GM10266 (cell line): ENCODE results near the gene TUBB3.

ENCODE experiments used
- DNase-seq: peaks from one replicate; pipeline ENCODE4 v3.0.0; 2012; ENCODE audit errors: extremely low spot score
- TF ChIP-seq, protein P1 (sequence below): IDR thresholded peaks from 2 replicates; pipeline ENCODE4 v1.5.1; 2012; ENCODE audit warnings: mild to moderate bottlenecking, low read depth; ENCODE audit not compliant: control insufficient read depth, insufficient read depth; ENCODE audit errors: missing control alignments

TUBB3 gene

DNA sequence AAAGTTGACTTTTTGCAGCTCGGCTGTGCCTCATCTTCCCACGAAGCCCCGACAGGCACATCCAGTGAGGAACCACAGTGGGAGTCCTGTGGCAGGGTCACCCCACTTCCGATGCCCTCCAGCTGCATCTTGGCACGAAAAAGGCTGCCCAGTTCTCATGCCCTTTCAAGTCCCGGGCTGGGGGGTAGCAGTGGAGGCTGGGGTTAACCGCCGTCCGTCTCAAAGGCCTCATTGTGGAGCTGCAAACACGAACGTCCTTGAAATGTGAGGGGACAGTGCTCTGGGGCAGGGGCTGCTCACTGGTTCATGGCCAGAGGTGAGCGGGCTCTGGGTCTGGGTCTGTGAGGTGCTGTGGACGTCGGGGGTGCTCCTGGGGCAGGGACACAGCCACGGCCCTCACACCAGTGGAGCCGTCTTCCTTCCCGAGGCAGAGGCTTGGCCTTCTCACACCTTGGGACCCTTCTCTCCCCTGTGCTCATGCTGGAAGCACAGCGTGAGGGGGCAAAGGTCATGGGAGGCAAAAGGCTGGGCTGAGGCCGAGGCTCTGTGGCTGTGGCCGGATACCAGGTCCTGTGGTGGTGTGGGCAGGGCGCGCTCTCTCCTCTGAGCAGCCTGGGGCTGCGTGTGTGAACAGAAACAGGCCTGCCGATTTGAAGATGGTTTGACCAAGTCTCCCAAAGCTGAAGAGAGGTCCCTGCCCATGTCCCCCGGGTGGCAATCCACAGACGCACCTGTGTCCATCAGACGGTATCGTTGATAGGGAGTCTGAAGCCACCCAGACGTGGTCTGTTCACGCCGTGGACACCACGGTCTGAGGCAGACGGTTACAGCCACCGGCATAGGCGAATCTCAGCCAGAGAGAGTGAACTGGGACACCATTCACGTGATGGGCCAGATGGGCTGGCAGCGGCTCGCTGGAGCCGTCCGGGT lies 7.6 kb upstream of the TUBB3 start:
- TF ChIP-seq, protein P1, sequence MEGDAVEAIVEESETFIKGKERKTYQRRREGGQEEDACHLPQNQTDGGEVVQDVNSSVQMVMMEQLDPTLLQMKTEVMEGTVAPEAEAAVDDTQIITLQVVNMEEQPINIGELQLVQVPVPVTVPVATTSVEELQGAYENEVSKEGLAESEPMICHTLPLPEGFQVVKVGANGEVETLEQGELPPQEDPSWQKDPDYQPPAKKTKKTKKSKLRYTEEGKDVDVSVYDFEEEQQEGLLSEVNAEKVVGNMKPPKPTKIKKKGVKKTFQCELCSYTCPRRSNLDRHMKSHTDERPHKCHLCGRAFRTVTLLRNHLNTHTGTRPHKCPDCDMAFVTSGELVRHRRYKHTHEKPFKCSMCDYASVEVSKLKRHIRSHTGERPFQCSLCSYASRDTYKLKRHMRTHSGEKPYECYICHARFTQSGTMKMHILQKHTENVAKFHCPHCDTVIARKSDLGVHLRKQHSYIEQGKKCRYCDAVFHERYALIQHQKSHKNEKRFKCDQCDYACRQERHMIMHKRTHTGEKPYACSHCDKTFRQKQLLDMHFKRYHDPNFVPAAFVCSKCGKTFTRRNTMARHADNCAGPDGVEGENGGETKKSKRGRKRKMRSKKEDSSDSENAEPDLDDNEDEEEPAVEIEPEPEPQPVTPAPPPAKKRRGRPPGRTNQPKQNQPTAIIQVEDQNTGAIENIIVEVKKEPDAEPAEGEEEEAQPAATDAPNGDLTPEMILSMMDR = no peak
- DNase-seq = no peak

DNA sequence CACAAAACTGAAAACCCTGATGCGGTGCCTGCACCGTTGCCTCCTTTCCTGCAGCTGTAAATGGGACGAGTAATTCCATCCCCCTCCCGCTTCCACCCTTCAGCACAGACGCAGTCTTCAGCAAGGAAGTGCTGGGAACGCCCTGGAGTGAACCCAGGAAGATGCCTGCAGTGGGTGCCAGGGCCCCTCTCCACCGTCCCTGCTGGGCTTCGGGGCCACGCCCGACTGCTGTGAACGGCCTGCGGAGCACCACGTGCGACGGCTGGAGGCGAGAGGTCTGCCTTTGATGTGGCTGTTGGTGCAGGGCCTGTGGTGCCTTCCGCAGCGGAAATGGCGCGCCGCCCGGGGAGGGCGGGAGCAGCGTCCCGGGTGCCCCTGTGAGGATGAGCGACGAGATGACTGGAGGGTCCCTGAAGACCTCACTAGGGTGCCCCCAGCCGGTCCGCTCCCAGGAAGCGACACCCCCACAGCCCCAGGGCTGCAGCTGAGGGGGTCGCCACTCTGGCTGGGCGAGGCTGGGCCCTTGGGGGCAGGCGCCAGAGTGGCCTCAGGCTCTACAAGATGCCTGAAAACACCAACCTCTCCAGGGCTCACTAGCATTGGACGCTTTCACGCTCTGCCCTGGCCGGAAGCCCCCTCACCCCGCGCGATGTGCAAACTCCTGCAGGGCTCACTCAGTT lies 5.2 kb upstream of the TUBB3 start:
- TF ChIP-seq, protein P1 = no peak
- peak; percentile 92 for DNase-seq

DNA sequence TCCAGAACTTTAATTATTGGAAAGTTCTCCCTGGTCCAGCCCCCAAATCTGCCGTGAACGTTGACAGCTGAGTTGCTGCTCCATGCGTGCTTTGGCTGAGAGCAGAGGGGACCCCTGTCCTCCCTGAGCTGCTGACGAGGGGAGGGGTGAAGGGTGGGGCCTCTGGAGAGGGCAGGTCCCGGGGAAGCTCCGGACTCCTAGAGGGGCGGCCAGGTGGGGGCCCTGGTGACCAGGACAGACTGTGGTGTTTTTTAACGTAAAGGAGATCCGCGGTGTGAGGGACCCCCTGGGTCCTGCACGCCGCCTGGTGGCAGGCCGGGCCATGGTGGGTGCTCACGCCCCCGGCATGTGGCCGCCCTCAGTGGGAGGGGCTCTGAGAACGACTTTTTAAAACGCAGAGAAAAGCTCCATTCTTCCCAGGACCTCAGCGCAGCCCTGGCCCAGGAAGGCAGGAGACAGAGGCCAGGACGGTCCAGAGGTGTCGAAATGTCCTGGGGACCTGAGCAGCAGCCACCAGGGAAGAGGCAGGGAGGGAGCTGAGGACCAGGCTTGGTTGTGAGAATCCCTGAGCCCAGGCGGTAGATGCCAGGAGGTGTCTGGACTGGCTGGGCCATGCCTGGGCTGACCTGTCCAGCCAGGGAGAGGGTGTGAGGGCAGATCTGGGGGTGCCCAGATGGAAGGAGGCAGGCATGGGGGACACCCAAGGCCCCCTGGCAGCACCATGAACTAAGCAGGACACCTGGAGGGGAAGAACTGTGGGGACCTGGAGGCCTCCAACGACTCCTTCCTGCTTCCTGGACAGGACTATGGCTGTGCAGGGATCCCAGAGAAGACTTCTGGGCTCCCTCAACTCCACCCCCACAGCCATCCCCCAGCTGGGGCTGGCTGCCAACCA lies 4.4 kb upstream of the TUBB3 start, which contains the start of gene MC1R:
MC1R (plus strand) TSS at position 410 of the 895 bp plus-strand sequence; CDS start at position 807, 397 bp downstream.
- TF ChIP-seq, protein P1 = peak; percentile 41
- DNase-seq = peak; percentile 66

DNA sequence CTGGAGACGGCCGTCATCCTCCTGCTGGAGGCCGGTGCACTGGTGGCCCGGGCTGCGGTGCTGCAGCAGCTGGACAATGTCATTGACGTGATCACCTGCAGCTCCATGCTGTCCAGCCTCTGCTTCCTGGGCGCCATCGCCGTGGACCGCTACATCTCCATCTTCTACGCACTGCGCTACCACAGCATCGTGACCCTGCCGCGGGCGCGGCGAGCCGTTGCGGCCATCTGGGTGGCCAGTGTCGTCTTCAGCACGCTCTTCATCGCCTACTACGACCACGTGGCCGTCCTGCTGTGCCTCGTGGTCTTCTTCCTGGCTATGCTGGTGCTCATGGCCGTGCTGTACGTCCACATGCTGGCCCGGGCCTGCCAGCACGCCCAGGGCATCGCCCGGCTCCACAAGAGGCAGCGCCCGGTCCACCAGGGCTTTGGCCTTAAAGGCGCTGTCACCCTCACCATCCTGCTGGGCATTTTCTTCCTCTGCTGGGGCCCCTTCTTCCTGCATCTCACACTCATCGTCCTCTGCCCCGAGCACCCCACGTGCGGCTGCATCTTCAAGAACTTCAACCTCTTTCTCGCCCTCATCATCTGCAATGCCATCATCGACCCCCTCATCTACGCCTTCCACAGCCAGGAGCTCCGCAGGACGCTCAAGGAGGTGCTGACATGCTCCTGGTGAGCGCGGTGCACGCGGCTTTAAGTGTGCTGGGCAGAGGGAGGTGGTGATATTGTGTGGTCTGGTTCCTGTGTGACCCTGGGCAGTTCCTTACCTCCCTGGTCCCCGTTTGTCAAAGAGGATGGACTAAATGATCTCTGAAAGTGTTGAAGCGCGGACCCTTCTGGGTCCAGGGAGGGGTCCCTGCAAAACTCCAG lies 3.4 kb upstream of the TUBB3 start:
- TF ChIP-seq, protein P1 = no peak
- DNase-seq = no peak

GRCh38 chr16:89920723-89921122 lies 2.4 kb upstream of the TUBB3 start:
- TF ChIP-seq, protein P1 = no peak
- no peak for DNase-seq

DNA sequence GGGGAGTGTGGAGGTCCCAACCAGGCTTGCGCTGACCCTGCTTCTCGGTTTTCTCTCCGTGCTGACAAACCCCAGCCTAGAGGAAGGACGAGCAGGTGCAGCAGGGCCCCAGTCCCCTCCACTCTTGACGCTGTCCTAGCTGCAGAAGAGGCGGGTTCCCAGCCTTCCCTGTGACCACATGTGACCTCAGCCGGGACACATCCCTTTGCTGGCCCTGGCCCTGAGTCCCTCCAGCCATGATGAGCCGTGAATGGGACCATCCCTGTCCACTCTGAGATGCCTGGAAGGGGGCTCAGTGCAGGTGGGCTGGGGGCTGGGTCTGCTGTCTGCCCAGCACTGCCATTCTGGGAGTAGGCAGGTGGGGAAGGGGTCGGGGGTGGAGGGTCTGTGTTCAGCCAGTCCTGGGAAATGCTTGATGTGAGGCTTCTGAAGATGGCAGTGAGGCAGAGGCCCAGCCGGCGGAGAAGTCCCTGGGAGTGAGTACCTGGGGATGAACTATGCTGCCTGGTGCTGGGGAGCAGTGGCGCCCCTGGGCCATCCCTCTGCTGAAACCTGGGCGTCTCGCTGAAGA lies 1.9 kb upstream of the TUBB3 start:
- no peak for DNase-seq
- TF ChIP-seq, protein P1 = no peak
